IMR-90 (cell line): ENCODE measurements around the gene RRP1.

ENCODE experiments used
- BHLHE40 ChIP-seq: fragments of 150-350 bp; IDR thresholded peaks from 2 replicates; pipeline ENCODE4 v1.6.1; 2016; ENCODE audit warnings: mild to moderate bottlenecking, low read depth, low read length
- CEBPB ChIP-seq: IDR thresholded peaks from 2 replicates; pipeline ENCODE4 v1.6.1; 2012; ENCODE audit warnings: low read depth, low read length, improper control_type of control experiment
- FOS ChIP-seq: fragments of 150-350 bp; IDR thresholded peaks from 2 replicates; pipeline ENCODE4 v1.6.1; 2016; ENCODE audit warnings: low read depth, low read length
- MAFK ChIP-seq: IDR thresholded peaks from 2 replicates; pipeline ENCODE4 v1.6.1; 2012; ENCODE audit warnings: low read depth, low read length, improper control_type of control experiment
- MAZ ChIP-seq: IDR thresholded peaks from 2 replicates; pipeline ENCODE4 v1.6.1; 2012; ENCODE audit warnings: low read depth, mild to moderate bottlenecking, low read length, improper control_type of control experiment, moderate library complexity, borderline replicate concordance
- MXI1 ChIP-seq: IDR thresholded peaks from 2 replicates; pipeline ENCODE4 v1.6.1; 2012; ENCODE audit warnings: low read depth, mild to moderate bottlenecking, low read length, moderate library complexity, borderline replicate concordance
- NFE2L2 ChIP-seq: fragments of 150-350 bp; IDR thresholded peaks from 2 replicates; pipeline ENCODE4 v1.6.1; 2016; ENCODE audit warnings: low read depth, mild to moderate bottlenecking, low read length
- POLR2A ChIP-seq: IDR thresholded peaks from 2 replicates; pipeline ENCODE4 v1.6.1; 2012; ENCODE audit warnings: mild to moderate bottlenecking, low read depth, low read length
- RAD21 ChIP-seq: IDR thresholded peaks from 2 replicates; pipeline ENCODE4 v1.6.1; 2012; ENCODE audit warnings: low read length, improper control_type of control experiment
- RFX5 ChIP-seq: IDR thresholded peaks from 2 replicates; pipeline ENCODE4 v1.8.0; 2012; ENCODE audit warnings: low read depth, mild to moderate bottlenecking, low read length, moderate library complexity
- SMC3 ChIP-seq: fragments of 150-350 bp; IDR thresholded peaks from 2 replicates; pipeline ENCODE4 v1.6.1; 2016; ENCODE audit warnings: low read depth, mild to moderate bottlenecking, antibody characterized with exemption, low read length, moderate library complexity
- TF ChIP-seq, protein P1 (sequence below): fragments of 150-350 bp; IDR thresholded peaks from 2 replicates; pipeline ENCODE4 v1.6.1; 2017; ENCODE audit warnings: mild to moderate bottlenecking, antibody characterized with exemption, low read length, low read depth
- TF ChIP-seq, protein P2 (sequence below): conservative IDR thresholded peaks from 2 replicates; pipeline ENCODE4 v1.5.1; 2012; ENCODE audit warnings: mild to moderate bottlenecking, low read depth, low read length, improper control_type of control experiment
- TF ChIP-seq, protein P3 (sequence below): fragments of 150-350 bp; IDR thresholded peaks from 2 replicates; pipeline ENCODE4 v1.6.1; 2016; ENCODE audit warnings: low read depth, mild to moderate bottlenecking, low read length, moderate library complexity, borderline replicate concordance

DNA sequence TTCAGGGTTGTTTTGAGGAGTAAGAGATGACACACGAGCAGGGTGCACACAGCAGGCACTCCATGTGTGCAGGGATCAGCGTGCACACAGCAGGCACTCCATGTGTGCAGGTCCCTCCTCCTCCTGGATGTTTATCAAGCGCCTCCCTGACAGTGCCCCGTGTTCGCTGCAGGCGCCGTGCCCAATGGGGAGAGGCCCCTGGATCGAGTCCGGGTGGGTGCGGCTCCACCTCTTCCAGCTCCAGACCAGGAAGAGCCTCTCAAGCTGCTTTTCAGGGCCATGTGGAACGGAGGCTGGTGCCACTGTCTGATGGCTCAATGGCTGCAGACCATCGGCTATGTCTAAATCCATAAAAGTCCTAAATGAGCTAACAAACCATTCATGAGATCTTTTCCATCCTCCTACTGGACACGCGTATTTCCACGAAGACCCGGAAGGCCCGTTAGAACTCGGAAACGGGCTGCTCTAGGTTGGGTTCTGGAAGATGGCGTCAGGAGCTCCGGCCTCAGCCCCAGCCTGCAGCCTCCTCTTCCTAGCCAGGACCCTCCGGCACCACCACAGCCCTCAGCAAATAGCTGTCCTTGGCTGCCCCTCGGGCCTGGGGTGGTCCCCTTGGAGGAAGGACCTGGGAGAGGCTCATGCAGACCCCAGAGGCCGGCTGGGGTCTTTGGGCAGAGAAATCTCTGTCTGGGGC lies 36.0 kb downstream of the RRP1 start:
- TF ChIP-seq, protein P1, sequence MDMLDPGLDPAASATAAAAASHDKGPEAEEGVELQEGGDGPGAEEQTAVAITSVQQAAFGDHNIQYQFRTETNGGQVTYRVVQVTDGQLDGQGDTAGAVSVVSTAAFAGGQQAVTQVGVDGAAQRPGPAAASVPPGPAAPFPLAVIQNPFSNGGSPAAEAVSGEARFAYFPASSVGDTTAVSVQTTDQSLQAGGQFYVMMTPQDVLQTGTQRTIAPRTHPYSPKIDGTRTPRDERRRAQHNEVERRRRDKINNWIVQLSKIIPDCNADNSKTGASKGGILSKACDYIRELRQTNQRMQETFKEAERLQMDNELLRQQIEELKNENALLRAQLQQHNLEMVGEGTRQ: no peak
- no peak for TF ChIP-seq POLR2A
- TF ChIP-seq, protein P2, sequence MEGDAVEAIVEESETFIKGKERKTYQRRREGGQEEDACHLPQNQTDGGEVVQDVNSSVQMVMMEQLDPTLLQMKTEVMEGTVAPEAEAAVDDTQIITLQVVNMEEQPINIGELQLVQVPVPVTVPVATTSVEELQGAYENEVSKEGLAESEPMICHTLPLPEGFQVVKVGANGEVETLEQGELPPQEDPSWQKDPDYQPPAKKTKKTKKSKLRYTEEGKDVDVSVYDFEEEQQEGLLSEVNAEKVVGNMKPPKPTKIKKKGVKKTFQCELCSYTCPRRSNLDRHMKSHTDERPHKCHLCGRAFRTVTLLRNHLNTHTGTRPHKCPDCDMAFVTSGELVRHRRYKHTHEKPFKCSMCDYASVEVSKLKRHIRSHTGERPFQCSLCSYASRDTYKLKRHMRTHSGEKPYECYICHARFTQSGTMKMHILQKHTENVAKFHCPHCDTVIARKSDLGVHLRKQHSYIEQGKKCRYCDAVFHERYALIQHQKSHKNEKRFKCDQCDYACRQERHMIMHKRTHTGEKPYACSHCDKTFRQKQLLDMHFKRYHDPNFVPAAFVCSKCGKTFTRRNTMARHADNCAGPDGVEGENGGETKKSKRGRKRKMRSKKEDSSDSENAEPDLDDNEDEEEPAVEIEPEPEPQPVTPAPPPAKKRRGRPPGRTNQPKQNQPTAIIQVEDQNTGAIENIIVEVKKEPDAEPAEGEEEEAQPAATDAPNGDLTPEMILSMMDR: no peak
- TF ChIP-seq RAD21: no peak
- TF ChIP-seq, protein P3, sequence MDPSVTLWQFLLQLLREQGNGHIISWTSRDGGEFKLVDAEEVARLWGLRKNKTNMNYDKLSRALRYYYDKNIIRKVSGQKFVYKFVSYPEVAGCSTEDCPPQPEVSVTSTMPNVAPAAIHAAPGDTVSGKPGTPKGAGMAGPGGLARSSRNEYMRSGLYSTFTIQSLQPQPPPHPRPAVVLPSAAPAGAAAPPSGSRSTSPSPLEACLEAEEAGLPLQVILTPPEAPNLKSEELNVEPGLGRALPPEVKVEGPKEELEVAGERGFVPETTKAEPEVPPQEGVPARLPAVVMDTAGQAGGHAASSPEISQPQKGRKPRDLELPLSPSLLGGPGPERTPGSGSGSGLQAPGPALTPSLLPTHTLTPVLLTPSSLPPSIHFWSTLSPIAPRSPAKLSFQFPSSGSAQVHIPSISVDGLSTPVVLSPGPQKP: no peak
- no peak for TF ChIP-seq MXI1
- no peak for TF ChIP-seq RFX5
- TF ChIP-seq MAZ: no peak
- TF ChIP-seq CEBPB: no peak
- TF ChIP-seq MAFK: no peak
- TF ChIP-seq FOS: no peak
- no peak for TF ChIP-seq BHLHE40
- no peak for TF ChIP-seq SMC3
- TF ChIP-seq NFE2L2: no peak
